ENCODE results near the gene TCN1.
"Not testable (repeated sequence)": the region's sequence is repeated elsewhere in the genome, so short reads cannot be mapped to it uniquely, and the experiment has no call there.

The TCN1 gene

GRCh38 chr11:59857439-59858434, 8.6 kb downstream of the TCN1 start:
- no peak for DNase-seq (ENCODE audit: extremely low read depth in 1 of 2, low read depth in 1 of 2)

GRCh38 chr11:59854871-59855270, 11.4 kb downstream of the TCN1 start:
- no peak for DNase-seq (ENCODE audit: extremely low read depth in 1 of 2, low read depth in 1 of 2)

- DNase-seq (ENCODE audit: extremely low read depth in 1 of 2, low read depth in 1 of 2) = not testable (repeated sequence)
Measured at GRCh38 chr11:59851416-59851815, 14.9 kb downstream of the TCN1 start.

- DNase-seq (ENCODE audit: extremely low read depth in 1 of 2, low read depth in 1 of 2) = not testable (repeated sequence)
Measured at GRCh38 chr11:59849551-59849950, 16.7 kb downstream of the TCN1 start.

- DNase-seq (ENCODE audit: extremely low read depth in 1 of 2, low read depth in 1 of 2) = no peak
Measured at GRCh38 chr11:59849129-59849528, 17.2 kb downstream of the TCN1 start.

GRCh38 chr11:59848439-59848838, 17.8 kb downstream of the TCN1 start:
- not testable (repeated sequence) for DNase-seq (ENCODE audit: extremely low read depth in 1 of 2, low read depth in 1 of 2)

GRCh38 chr11:59847626-59848025, 18.7 kb downstream of the TCN1 start:
- DNase-seq (ENCODE audit: extremely low read depth in 1 of 2, low read depth in 1 of 2) = no peak

GRCh38 chr11:59846556-59846955, 19.7 kb downstream of the TCN1 start:
- no peak for DNase-seq (ENCODE audit: extremely low read depth in 1 of 2, low read depth in 1 of 2)

GRCh38 chr11:59845399-59845798, 20.9 kb downstream of the TCN1 start, which contains the start of gene CBLIF:
TSS of gene CBLIF (minus strand) at chr11:59845499. CDS start at chr11:59845453, 46 bp downstream.
- DNase-seq (ENCODE audit: extremely low read depth in 1 of 2, low read depth in 1 of 2) = no peak

GRCh38 chr11:59842316-59842715, 24.0 kb downstream of the TCN1 start:
- no peak for DNase-seq (ENCODE audit: extremely low read depth in 1 of 2, low read depth in 1 of 2)

GRCh38 chr11:59841514-59841913, 24.8 kb downstream of the TCN1 start:
- DNase-seq (ENCODE audit: extremely low read depth in 1 of 2, low read depth in 1 of 2) = no peak

- DNase-seq (ENCODE audit: extremely low read depth in 1 of 2, low read depth in 1 of 2) = no peak
Measured at GRCh38 chr11:59839615-59840014, 26.7 kb downstream of the TCN1 start.

- DNase-seq (ENCODE audit: extremely low read depth in 1 of 2, low read depth in 1 of 2) = no peak
Measured at GRCh38 chr11:59833602-59834001, 32.7 kb downstream of the TCN1 start.

- no peak for DNase-seq (ENCODE audit: extremely low read depth in 1 of 2, low read depth in 1 of 2)
Measured at GRCh38 chr11:59829358-59829757, 36.9 kb downstream of the TCN1 start.

GRCh38 chr11:59822989-59823566, 43.2 kb downstream of the TCN1 start:
- peak in 1 of 2 donors; percentile 4 for DNase-seq (ENCODE audit: extremely low read depth in 1 of 2, low read depth in 1 of 2)

- no peak for DNase-seq (ENCODE audit: extremely low read depth in 1 of 2, low read depth in 1 of 2)
Measured at GRCh38 chr11:59818572-59818971, 47.7 kb downstream of the TCN1 start.

GRCh38 chr11:59816434-59816833, 49.9 kb downstream of the TCN1 start:
- not testable (repeated sequence) for DNase-seq (ENCODE audit: extremely low read depth in 1 of 2, low read depth in 1 of 2)

GRCh38 chr11:59815754-59816153, 50.5 kb downstream of the TCN1 start:
- no peak for DNase-seq (ENCODE audit: extremely low read depth in 1 of 2, low read depth in 1 of 2)

GRCh38 chr11:59814021-59814420, 52.3 kb downstream of the TCN1 start:
- no peak for DNase-seq (ENCODE audit: extremely low read depth in 1 of 2, low read depth in 1 of 2)

- DNase-seq (ENCODE audit: extremely low read depth in 1 of 2, low read depth in 1 of 2) = no peak
Measured at GRCh38 chr11:59813364-59813763, 52.9 kb downstream of the TCN1 start.

GRCh38 chr11:59812220-59812619, 54.1 kb downstream of the TCN1 start:
- DNase-seq (ENCODE audit: extremely low read depth in 1 of 2, low read depth in 1 of 2) = no peak

- DNase-seq (ENCODE audit: extremely low read depth in 1 of 2, low read depth in 1 of 2) = no peak
Measured at GRCh38 chr11:59810911-59811259, 55.4 kb downstream of the TCN1 start.
